IMR-90 (cell line): Measurements from ENCODE around the gene PRMT2.

ENCODE experiments used
- POLR2A ChIP-seq: IDR thresholded peaks from 2 replicates; pipeline ENCODE4 v1.6.1; 2012; ENCODE audit warnings: mild to moderate bottlenecking, low read depth, low read length
- USF2 ChIP-seq: fragments of 150-350 bp; IDR thresholded peaks from 2 replicates; pipeline ENCODE4 v1.6.1; 2017; ENCODE audit warnings: mild to moderate bottlenecking, antibody characterized with exemption, low read length, low read depth
- TF ChIP-seq, protein P1 (sequence below): conservative IDR thresholded peaks from 2 replicates; pipeline ENCODE4 v1.5.1; 2012; ENCODE audit warnings: mild to moderate bottlenecking, low read depth, low read length, improper control_type of control experiment

GRCh38 chr21:46604975-46605766 is 30.3 kb upstream of the PRMT2 start, which contains the start of gene S100B:
- TF ChIP-seq POLR2A (no peak), USF2 (no peak)
- TF ChIP-seq, protein P1, sequence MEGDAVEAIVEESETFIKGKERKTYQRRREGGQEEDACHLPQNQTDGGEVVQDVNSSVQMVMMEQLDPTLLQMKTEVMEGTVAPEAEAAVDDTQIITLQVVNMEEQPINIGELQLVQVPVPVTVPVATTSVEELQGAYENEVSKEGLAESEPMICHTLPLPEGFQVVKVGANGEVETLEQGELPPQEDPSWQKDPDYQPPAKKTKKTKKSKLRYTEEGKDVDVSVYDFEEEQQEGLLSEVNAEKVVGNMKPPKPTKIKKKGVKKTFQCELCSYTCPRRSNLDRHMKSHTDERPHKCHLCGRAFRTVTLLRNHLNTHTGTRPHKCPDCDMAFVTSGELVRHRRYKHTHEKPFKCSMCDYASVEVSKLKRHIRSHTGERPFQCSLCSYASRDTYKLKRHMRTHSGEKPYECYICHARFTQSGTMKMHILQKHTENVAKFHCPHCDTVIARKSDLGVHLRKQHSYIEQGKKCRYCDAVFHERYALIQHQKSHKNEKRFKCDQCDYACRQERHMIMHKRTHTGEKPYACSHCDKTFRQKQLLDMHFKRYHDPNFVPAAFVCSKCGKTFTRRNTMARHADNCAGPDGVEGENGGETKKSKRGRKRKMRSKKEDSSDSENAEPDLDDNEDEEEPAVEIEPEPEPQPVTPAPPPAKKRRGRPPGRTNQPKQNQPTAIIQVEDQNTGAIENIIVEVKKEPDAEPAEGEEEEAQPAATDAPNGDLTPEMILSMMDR: no peak
